Neutrophil (primary cell): Measurements from ENCODE around the gene KRTAP5-8.
"Not testable (repeated sequence)": the region's sequence is repeated elsewhere in the genome, so short reads cannot be mapped to it uniquely, and the experiment has no call there.

ENCODE experiments used
- H3K27ac ChIP-seq: fragments of 200-600 bp; sonication (generic); 2 replicates; pipeline ENCODE4 v1.5.1; 2016; ENCODE audit warnings: mild to moderate bottlenecking, moderate library complexity
- H3K27me3 ChIP-seq: fragments of 200-600 bp; sonication (generic); 2 replicates; pipeline ENCODE4 v1.6.0; 2016; ENCODE audit warnings: mild to moderate bottlenecking
- H3K36me3 ChIP-seq: fragments of 200-600 bp; sonication (generic); 2 replicates; pipeline ENCODE4 v1.5.1; 2017
- H3K4me1 ChIP-seq, 2 experiments: fragments of 200-600 bp in 1 of 2; sonication (generic) in 1 of 2; 1 replicate in 1 of 2; 2 replicates in 1 of 2; pipeline versions ENCODE4 v1.5.1 to v1.6.1; 2013 to 2016; ENCODE audit warnings: low read depth in 1 of 2, low read length in 1 of 2, mild to moderate bottlenecking in 1 of 2, moderate library complexity in 1 of 2; ENCODE audit not compliant: control insufficient read depth in 1 of 2, insufficient read depth in 1 of 2
- H3K4me3 ChIP-seq, 2 experiments: fragments of 200-600 bp in 1 of 2; sonication (generic) in 1 of 2; 1 replicate in 1 of 2; 2 replicates in 1 of 2; pipeline ENCODE4 v1.5.1; 2013 to 2016; ENCODE audit warnings: low read depth in 1 of 2, low read length in 1 of 2, mild to moderate bottlenecking in 1 of 2, moderate library complexity in 1 of 2
- H3K9me3 ChIP-seq: fragments of 200-600 bp; sonication (generic); 2 replicates; pipeline ENCODE4 v1.5.1; 2016
- TF ChIP-seq, protein P1 (sequence below): fragments of 200-600 bp; sonication (generic); IDR thresholded peaks from 2 replicates; pipeline ENCODE4 v1.5.1; 2016; ENCODE audit warnings: antibody characterized with exemption

Gene KRTAP5-8

GRCh38 chr11:71562120-71562519 lies 24.3 kb downstream of the KRTAP5-8 start:
- TF ChIP-seq, protein P1, sequence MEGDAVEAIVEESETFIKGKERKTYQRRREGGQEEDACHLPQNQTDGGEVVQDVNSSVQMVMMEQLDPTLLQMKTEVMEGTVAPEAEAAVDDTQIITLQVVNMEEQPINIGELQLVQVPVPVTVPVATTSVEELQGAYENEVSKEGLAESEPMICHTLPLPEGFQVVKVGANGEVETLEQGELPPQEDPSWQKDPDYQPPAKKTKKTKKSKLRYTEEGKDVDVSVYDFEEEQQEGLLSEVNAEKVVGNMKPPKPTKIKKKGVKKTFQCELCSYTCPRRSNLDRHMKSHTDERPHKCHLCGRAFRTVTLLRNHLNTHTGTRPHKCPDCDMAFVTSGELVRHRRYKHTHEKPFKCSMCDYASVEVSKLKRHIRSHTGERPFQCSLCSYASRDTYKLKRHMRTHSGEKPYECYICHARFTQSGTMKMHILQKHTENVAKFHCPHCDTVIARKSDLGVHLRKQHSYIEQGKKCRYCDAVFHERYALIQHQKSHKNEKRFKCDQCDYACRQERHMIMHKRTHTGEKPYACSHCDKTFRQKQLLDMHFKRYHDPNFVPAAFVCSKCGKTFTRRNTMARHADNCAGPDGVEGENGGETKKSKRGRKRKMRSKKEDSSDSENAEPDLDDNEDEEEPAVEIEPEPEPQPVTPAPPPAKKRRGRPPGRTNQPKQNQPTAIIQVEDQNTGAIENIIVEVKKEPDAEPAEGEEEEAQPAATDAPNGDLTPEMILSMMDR: no peak
- H3K4me3 ChIP-seq: no peak overlapping the region
- H3K27me3 ChIP-seq: peaks cover 27% of the 10 kb centered on the region
- no peaks in the 10 kb centered on the region for H3K36me3 ChIP-seq
- H3K4me1 ChIP-seq: no peaks in the 10 kb centered on the region
- no peaks in the 10 kb centered on the region for H3K9me3 ChIP-seq
- no peak overlapping the region for H3K27ac ChIP-seq

- no peak overlapping the region for H3K27ac ChIP-seq
- H3K27me3 ChIP-seq: peaks cover 28% of the 10 kb centered on the region
- H3K36me3 ChIP-seq: no peaks in the 10 kb centered on the region
- no peaks in the 10 kb centered on the region for H3K9me3 ChIP-seq
- no peak overlapping the region for H3K4me3 ChIP-seq
- TF ChIP-seq, protein P1: no peak
- H3K4me1 ChIP-seq: no peaks in the 10 kb centered on the region
Observed at GRCh38 chr11:71563406-71563805, 25.6 kb downstream of the KRTAP5-8 start.

GRCh38 chr11:71564430-71564829 lies 26.6 kb downstream of the KRTAP5-8 start:
- Histone ChIP-seq H3K27me3 (peaks cover 33% of the 10 kb centered on the region), H3K4me3 (no peak overlapping the region), H3K9me3 (no peaks in the 10 kb centered on the region), H3K36me3 (no peaks in the 10 kb centered on the region), H3K27ac (no peak overlapping the region), H3K4me1 (no peaks in the 10 kb centered on the region)
- TF ChIP-seq, protein P1: no peak

DNA sequence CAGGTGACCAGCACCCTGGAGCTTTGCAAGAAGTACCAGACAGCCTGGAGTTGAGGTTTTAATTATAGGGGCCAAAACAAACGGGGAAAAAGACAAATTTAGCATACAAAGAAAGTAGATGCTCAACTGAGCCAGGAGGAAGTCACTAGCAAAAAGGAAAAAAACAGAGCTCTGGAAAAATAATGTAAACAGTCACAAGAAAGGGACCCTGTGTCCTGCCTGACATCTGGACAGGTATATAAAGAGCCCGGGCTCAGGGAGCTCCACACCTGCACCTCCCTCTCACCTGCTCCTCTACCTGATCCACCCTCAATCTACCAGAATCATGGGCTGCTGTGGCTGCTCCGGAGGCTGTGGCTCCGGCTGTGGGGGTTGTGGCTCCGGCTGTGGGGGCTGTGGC lies 27.4 kb downstream of the KRTAP5-8 start, which contains the start of gene KRTAP5-10:
Gene KRTAP5-10, plus strand, starts transcription at position 301 of the 400 bp plus-strand sequence. Its CDS starts 25 bp downstream, at position 326.
- Histone ChIP-seq H3K27me3 (peaks cover 33% of the 10 kb centered on the region), H3K9me3 (no peaks in the 10 kb centered on the region), H3K4me1 (no peaks in the 10 kb centered on the region), H3K4me3 (no peak within 1 kb of the TSS), H3K27ac (no peak within 1 kb of the TSS), H3K36me3 (no peaks in the 10 kb centered on the region)
- TF ChIP-seq, protein P1: no peak

DNA sequence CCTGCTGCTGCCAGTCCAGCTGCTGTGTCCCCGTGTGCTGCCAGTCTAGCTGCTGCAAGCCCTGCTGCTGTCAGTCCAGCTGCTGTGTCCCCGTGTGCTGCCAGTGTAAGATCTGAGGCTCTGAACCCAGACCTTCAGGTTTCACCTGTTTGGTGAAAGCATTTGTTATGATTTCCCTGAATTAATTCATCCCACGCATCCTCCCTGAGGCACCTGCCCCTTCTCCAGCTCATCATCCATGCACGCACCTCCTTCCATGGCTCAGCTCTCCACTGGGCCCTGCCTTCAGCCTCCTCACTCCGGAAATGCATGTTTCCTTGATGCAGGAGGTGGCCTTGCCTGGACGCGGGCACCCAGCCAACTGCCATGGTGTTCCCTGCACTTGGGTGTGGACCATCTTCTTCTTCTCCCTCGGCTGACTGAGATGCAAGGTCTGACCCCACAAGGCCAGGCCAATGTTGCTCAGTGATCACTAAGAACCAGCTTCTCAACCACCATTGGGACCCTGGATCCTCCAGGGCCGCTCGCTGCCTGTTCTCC lies 28.3 kb downstream of the KRTAP5-8 start:
- no peak overlapping the region for H3K27ac ChIP-seq
- H3K4me3 ChIP-seq: no peak overlapping the region
- H3K27me3 ChIP-seq: peaks cover 33% of the 10 kb centered on the region
- no peaks in the 10 kb centered on the region for H3K36me3 ChIP-seq
- no peaks in the 10 kb centered on the region for H3K4me1 ChIP-seq
- TF ChIP-seq, protein P1: no peak
- H3K9me3 ChIP-seq: no peaks in the 10 kb centered on the region

DNA sequence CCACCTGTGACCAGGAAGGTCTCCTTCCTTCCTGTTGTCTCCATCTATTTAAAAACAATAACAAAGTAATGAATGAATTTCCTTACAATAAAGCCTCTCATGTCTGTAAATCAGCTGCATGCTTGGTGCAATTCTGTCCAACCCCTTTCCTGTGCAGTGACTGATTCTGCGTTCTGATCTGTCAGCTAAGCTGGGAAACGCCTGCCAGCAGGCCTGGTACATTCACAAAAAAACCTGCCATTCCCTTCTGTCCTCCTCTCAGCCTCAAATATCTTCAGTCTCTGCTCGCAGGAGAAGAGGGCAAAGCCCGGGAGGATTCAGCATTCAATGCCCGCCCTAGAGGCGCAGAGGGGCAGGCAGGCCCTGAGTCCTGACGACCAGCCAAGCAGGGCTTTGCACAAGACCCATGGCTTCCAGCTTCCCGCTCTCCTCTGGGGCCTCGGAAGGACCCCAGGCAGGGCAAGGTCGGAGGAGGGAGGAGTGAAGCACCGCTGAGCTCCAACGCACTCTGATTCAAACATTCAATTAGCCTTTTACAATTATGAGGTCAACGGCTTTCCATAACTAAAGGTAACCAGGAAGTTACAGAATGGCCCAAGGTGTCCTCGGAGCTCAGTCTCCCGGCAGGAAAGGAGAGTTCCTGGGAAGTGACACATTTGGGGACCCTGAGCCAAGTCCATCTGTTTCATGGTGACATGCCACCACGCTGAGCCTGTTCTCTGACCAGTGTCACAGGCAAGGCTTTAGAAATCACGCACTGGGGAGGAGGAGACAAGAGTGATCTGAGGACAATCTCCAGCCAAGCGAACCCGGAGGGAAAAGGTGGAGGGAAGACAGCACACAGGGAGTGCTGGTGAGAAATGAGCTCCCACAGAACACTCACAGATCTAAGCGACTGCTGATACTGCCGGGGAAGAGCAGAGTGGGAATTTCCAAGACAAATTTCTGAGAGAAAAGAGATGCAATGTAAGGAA lies 29.1 kb downstream of the KRTAP5-8 start:
- H3K27ac ChIP-seq, H3K4me1 ChIP-seq, H3K4me3 ChIP-seq, H3K36me3 ChIP-seq, H3K9me3 ChIP-seq: not testable (repeated sequence)
- peaks cover 34% of the 10 kb centered on the region for H3K27me3 ChIP-seq

GRCh38 chr11:71567633-71568032 lies 29.8 kb downstream of the KRTAP5-8 start:
- H3K4me3 ChIP-seq, H3K9me3 ChIP-seq, H3K27ac ChIP-seq, H3K36me3 ChIP-seq, H3K4me1 ChIP-seq: not testable (repeated sequence)
- H3K27me3 ChIP-seq: peaks cover 38% of the 10 kb centered on the region
